Endothelial cell of umbilical vein (primary cell): ENCODE measurements around the gene RTN4. TPM values are rescaled to one million over a fixed set of nuclear protein-coding genes. Genes with fewer than 3 reads are reported as not detected.

Source experiments
- BruUV-seq: library from RNA; stranded (reverse); fragments of 400-500 nt; replicated peaks from 2 replicates; lab custom pipeline; 2021; lab: Mats Ljungman, UMichigan
- CTCF ChIA-PET: fragments of 300-600, 350-600 bp; sonication (Branson Sonifier 250); formaldehyde crosslinking; loops from one replicate; lab custom pipeline; 2021; ENCODE audit warnings: antibody characterized with exemption, inconsistent platforms; lab: Charles Lee
- POLR2A ChIA-PET: fragments of 300-600, 350-600 bp; sonication (Branson Sonifier 250); formaldehyde crosslinking; loops from one replicate; lab custom pipeline; 2021; ENCODE audit warnings: antibody characterized with exemption, inconsistent platforms; lab: Charles Lee
- DNase-seq: peaks from one replicate; pipeline ENCODE4 v3.0.0-alpha.2; 2011; ENCODE audit warnings: low read depth, low spot score
- FAIRE-seq: peaks from 2 replicates; lab custom pipeline; 2011; peaks lifted over from hg19 to GRCh38; lab: Jason Lieb, UNC
- H2AFZ ChIP-seq: 2 replicates; pipeline ENCODE4 v1.6.0; 2012; ENCODE audit warnings: low read depth, low read length, control low read depth, inconsistent platforms
- H3K27ac ChIP-seq: 2 replicates; pipeline ENCODE4 v1.5.1; 2011; ENCODE audit warnings: low read depth, mild to moderate bottlenecking, control low read depth, low read length, moderate library complexity; ENCODE audit not compliant: insufficient read depth
- H3K27me3 ChIP-seq, 2 experiments: 2 replicates each; pipeline versions ENCODE4 v1.6.0 to v1.6.1; 2011; ENCODE audit warnings: low read length in 2 of 2, mixed read lengths in 1 of 2; ENCODE audit not compliant: control insufficient read depth in 2 of 2, insufficient read depth in 2 of 2
- H3K36me3 ChIP-seq, 2 experiments: 2 replicates in 1 of 2; 3 replicates in 1 of 2; pipeline ENCODE4 v1.5.1; 2011; ENCODE audit warnings: low read length in 2 of 2, mild to moderate bottlenecking in 1 of 2, moderate library complexity in 1 of 2; ENCODE audit not compliant: control insufficient read depth in 2 of 2, insufficient read depth in 2 of 2; ENCODE audit errors: extremely low read depth in 1 of 2
- H3K4me1 ChIP-seq: 3 replicates; pipeline ENCODE4 v1.5.1; 2011; ENCODE audit warnings: mild to moderate bottlenecking, low read length; ENCODE audit not compliant: control insufficient read depth, insufficient read depth; ENCODE audit errors: extremely low read depth
- H3K4me2 ChIP-seq: 2 replicates; pipeline ENCODE4 v1.6.1; 2011; ENCODE audit warnings: low read length, control low read depth, mixed read lengths; ENCODE audit not compliant: insufficient read depth
- H3K4me3 ChIP-seq, 3 experiments: fragments of 200-600 bp in 1 of 3; sonication (generic), shearing (Covaris generic) in 1 of 3; replicated peaks in 1 of 3; 2 replicates each; pipeline ENCODE4 v1.5.1; 2011 to 2016; ENCODE audit warnings: control low read depth in 3 of 3, low read length in 3 of 3, mild to moderate bottlenecking in 2 of 3, inconsistent platforms in 1 of 3, low read depth in 1 of 3, moderate library complexity in 1 of 3; ENCODE audit not compliant: insufficient read depth in 1 of 3
- H3K79me2 ChIP-seq: 2 replicates; pipeline ENCODE4 v1.6.0; 2012; ENCODE audit warnings: low read length, inconsistent platforms; ENCODE audit not compliant: control insufficient read depth, insufficient read depth
- H3K9ac ChIP-seq: replicated peaks from 2 replicates; pipeline ENCODE3; 2011; ENCODE audit warnings: low read length, control low read depth; ENCODE audit not compliant: insufficient read depth; ENCODE audit errors: extremely low read depth
- H3K9me1 ChIP-seq: replicated peaks from 3 replicates; pipeline ENCODE4 v1.6.0; 2011; ENCODE audit warnings: mild to moderate bottlenecking, low read length; ENCODE audit not compliant: control insufficient read depth, insufficient read depth; ENCODE audit errors: extremely low read depth
- H3K9me3 ChIP-seq: replicated peaks from 2 replicates; pipeline ENCODE4 v1.5.1; 2012; ENCODE audit warnings: low read length, inconsistent platforms; ENCODE audit not compliant: control insufficient read depth, insufficient read depth
- H4K20me1 ChIP-seq: replicated peaks from 2 replicates; pipeline ENCODE3; 2011; ENCODE audit warnings: mild to moderate bottlenecking, low read length; ENCODE audit not compliant: control insufficient read depth, insufficient read depth; ENCODE audit errors: extremely low read depth
- CTCF ChIP-seq, 2 donors: IDR thresholded peaks; 1 replicate in 1 of 2; 2 replicates in 1 of 2; pipeline ENCODE4 v1.5.1; 2011; ENCODE audit warnings: low read length in 2 of 2, mild to moderate bottlenecking in 2 of 2, moderate library complexity in 2 of 2, control low read depth in 1 of 2, inconsistent platforms in 1 of 2, low read depth in 1 of 2; ENCODE audit not compliant: insufficient read depth in 1 of 2; ENCODE audit errors: extremely low read depth in 1 of 2
- EZH2 ChIP-seq: IDR thresholded peaks from 2 replicates; pipeline ENCODE4 v1.6.1; 2012; ENCODE audit warnings: borderline replicate concordance, low read depth, mild to moderate bottlenecking, moderate library complexity, low read length, inconsistent platforms; ENCODE audit not compliant: severe bottlenecking
- FOS ChIP-seq: IDR thresholded peaks from 2 replicates; pipeline ENCODE4 v1.6.1; 2011; ENCODE audit warnings: mild to moderate bottlenecking, low read length, moderate library complexity, borderline replicate concordance; ENCODE audit not compliant: insufficient read depth
- GATA2 ChIP-seq: IDR thresholded peaks from 2 replicates; pipeline ENCODE4 v1.7.0; 2011; ENCODE audit warnings: low read depth, mild to moderate bottlenecking, moderate library complexity, mixed read lengths, low read length; ENCODE audit not compliant: insufficient read length, insufficient read depth
- JUN ChIP-seq: IDR thresholded peaks from 2 replicates; pipeline ENCODE4 v1.6.1; 2011; ENCODE audit warnings: borderline replicate concordance, low read depth; ENCODE audit not compliant: insufficient read length, insufficient read depth
- MYC ChIP-seq: IDR thresholded peaks from one replicate; pipeline ENCODE4 v1.6.1; 2011; ENCODE audit warnings: mild to moderate bottlenecking, low read depth, low read length
- POLR2A ChIP-seq: IDR thresholded peaks from 2 replicates; pipeline ENCODE4 v1.6.1; 2012; ENCODE audit warnings: low read depth, mild to moderate bottlenecking, control low read depth, low read length
- POLR2AphosphoS5 ChIP-seq: IDR thresholded peaks from 2 replicates; pipeline ENCODE4 v1.6.1; 2012; ENCODE audit warnings: low read depth, mild to moderate bottlenecking, control low read depth, low read length, moderate library complexity; ENCODE audit not compliant: insufficient read depth
- dilution Hi-C: fragments of 300-500 bp; cut with MboI; formaldehyde crosslinking; loops from one replicate; pipeline ENCODE4 v1.15.0; 2019; ENCODE audit warnings: low sequenced_read_pairs; ENCODE audit not compliant: extremely low pct_ligation_motif_present
- intact Hi-C: fragments of 100-400 bp; cut with micrococcal nuclease; formaldehyde crosslinking; loops from one replicate; pipeline ENCODE4 v1.10.0; 2022
- polyA plus RNA-seq, 4 experiments: library from polyadenylated mRNA; depleted of rRNA in 3 of 4; stranded (reverse) in 3 of 4; unstranded in 1 of 4; fragments of >200 nt; gene quantifications; 2 replicates each; pipeline versions ENCODE4 v1.2.1 to v1.2.3, GENCODE V29; 2011 to 2012; ENCODE audit warnings: missing spikeins in 1 of 4
- total RNA-seq: library from RNA; stranded (reverse); gene quantifications from 2 replicates; pipeline ENCODE4 v1.2.3, GENCODE V29; 2021
- TF ChIP-seq, protein P1 (sequence below): IDR thresholded peaks from 2 replicates; pipeline ENCODE4 v1.6.1; 2011; ENCODE audit not compliant: insufficient read depth, insufficient read length

RTN4 gene
- total and polyA plus RNA-seq, 2 donors (not counting 3 experiments of a cell fraction or from before 2014, with no cell fraction given): 253 to 486 TPM

GRCh38 chr2:54967269-54967668 lies 83.0 kb downstream of the RTN4 start:
- Histone ChIP-seq H3K9me1 (no peaks in the 10 kb centered on the region), H3K4me3 (no peak overlapping the region), H3K79me2 (peaks cover 21% of the 10 kb centered on the region), H3K4me2 (no peak overlapping the region), H3K4me1 (peaks cover 16% of the 10 kb centered on the region), H3K27ac (no peak overlapping the region), H2AFZ (no peak overlapping the region), H3K27me3 (no peaks in the 10 kb centered on the region), H3K9me3 (no peaks in the 10 kb centered on the region), H3K36me3 (peaks cover 3 to 24% of the 10 kb centered on the region in 2 experiments), H3K9ac (no peak overlapping the region), H4K20me1 (peaks cover 6% of the 10 kb centered on the region)
- BruUV-seq: no TSS peak
- POLR2A ChIA-PET: no interaction called here
- no peak for FAIRE-seq
- dilution Hi-C loops (no loop called here), intact Hi-C loops (loop anchor here (2.0 kb wide), 1 partner anchor 202 kb away; no protein-coding TSS in a partner anchor)
- TF ChIP-seq EZH2: no peak
- TF ChIP-seq, protein P1, sequence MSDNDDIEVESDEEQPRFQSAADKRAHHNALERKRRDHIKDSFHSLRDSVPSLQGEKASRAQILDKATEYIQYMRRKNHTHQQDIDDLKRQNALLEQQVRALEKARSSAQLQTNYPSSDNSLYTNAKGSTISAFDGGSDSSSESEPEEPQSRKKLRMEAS: no peak
- no peak for TF ChIP-seq MYC
- TF ChIP-seq CTCF (IDR thresholded peaks at IDR 0.05; ENCODE audit: extremely low read depth in 1 of 2, insufficient read depth in 1 of 2, low read depth in 1 of 2, low read length in 2 of 2): no peak
- no peak for TF ChIP-seq FOS
- no peak for TF ChIP-seq GATA2
- TF ChIP-seq POLR2AphosphoS5: no peak
- TF ChIP-seq JUN: no peak
- no peak for TF ChIP-seq POLR2A
- CTCF ChIA-PET: no interaction called here
- no peak for DNase-seq
